Coronary artery (tissue), 2 donors: ENCODE measurements around the gene CMPK2.

Source experiments
- DNase-seq: peaks from one replicate; pipeline ENCODE4 v3.0.0-alpha.2; 2017; ENCODE audit warnings: low spot score
- H3K27ac ChIP-seq, 2 donors: fragments of 200-600 bp; sonication (generic); one replicate each; pipeline ENCODE4 v1.5.1; 2016 to 2019
- H3K4me3 ChIP-seq: fragments of 200-600 bp; sonication (generic); 2 replicates; pipeline ENCODE4 v1.5.1; 2016; ENCODE audit warnings: mild to moderate bottlenecking, moderate library complexity
- TF ChIP-seq, protein P1 (sequence below): fragments of 200-600 bp; sonication (generic); IDR thresholded peaks from one replicate; pipeline ENCODE4 v1.5.1; 2019; ENCODE audit warnings: antibody characterized with exemption

CMPK2 gene, protein sequence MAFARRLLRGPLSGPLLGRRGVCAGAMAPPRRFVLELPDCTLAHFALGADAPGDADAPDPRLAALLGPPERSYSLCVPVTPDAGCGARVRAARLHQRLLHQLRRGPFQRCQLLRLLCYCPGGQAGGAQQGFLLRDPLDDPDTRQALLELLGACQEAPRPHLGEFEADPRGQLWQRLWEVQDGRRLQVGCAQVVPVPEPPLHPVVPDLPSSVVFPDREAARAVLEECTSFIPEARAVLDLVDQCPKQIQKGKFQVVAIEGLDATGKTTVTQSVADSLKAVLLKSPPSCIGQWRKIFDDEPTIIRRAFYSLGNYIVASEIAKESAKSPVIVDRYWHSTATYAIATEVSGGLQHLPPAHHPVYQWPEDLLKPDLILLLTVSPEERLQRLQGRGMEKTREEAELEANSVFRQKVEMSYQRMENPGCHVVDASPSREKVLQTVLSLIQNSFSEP

DNA sequence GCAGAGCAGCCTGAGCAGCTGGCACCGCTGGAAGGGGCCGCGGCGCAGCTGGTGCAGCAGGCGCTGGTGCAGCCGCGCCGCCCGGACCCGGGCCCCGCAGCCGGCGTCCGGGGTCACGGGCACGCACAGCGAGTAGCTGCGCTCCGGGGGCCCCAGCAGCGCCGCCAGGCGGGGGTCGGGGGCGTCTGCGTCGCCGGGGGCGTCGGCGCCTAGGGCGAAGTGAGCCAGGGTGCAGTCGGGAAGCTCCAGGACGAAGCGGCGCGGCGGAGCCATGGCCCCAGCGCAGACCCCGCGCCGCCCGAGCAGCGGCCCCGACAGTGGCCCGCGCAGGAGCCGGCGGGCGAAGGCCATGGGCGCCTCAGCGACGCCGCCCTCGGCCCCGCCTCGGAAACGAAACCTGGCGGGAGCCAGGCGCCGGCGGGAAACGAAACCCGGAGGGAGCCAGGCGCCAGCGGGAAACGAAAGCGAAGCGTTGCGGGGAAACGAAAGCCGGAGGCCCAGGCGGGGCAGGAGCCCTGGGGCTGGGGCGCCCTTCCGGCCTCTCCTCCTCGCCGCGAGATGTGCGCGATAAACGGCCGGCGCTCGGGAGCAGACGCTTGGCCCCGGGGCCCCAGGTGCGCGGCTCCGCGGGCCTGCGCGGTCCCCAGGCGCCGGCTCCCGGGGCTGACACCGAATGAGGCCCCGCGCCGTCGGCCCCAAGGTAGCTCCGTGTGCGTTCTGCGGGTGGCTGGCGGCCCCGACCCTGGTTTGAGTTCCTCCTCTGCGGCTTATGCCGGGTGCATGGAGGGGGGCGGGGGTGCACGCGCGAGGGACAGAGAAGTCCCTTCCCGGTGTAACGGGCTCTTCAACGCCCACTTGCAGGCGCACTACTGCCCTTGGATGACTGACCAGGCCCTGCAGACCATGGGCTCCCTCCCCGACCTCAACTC, at the start of gene CMPK2:
Gene CMPK2, minus strand, starts transcription at position 562 of the 929 bp plus-strand sequence. Its CDS starts 211 bp downstream, at position 351.
- TF ChIP-seq, protein P1, sequence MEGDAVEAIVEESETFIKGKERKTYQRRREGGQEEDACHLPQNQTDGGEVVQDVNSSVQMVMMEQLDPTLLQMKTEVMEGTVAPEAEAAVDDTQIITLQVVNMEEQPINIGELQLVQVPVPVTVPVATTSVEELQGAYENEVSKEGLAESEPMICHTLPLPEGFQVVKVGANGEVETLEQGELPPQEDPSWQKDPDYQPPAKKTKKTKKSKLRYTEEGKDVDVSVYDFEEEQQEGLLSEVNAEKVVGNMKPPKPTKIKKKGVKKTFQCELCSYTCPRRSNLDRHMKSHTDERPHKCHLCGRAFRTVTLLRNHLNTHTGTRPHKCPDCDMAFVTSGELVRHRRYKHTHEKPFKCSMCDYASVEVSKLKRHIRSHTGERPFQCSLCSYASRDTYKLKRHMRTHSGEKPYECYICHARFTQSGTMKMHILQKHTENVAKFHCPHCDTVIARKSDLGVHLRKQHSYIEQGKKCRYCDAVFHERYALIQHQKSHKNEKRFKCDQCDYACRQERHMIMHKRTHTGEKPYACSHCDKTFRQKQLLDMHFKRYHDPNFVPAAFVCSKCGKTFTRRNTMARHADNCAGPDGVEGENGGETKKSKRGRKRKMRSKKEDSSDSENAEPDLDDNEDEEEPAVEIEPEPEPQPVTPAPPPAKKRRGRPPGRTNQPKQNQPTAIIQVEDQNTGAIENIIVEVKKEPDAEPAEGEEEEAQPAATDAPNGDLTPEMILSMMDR = no peak
- H3K27ac ChIP-seq = peak within 1 kb of the TSS; percentile 70 to 74
- DNase-seq = no peak
- peak within 1 kb of the TSS; percentile 91 for H3K4me3 ChIP-seq

DNA sequence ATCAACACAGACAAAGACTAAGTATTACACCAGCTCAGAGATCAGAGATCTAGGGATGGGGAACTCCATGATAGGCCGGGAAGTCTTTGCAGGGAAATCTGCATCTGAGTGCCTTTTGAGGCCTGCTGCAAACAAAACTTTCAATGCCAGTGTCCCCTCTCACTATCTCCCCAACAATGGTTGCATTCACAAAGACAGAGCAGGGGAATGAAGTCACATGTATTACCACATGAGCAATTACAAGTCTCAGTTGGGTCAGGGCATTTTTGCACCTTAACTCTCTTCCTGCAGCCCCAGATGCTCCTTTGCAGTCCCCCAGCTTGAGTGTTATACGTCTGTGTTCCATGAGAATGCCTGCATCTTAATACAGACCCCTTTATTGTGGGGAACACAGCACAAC, 49.7 kb upstream of the CMPK2 start:
- no peak for DNase-seq
- Histone ChIP-seq H3K27ac (no peak overlapping the region), H3K4me3 (no peak overlapping the region)
- TF ChIP-seq, protein P1 = no peak

DNA sequence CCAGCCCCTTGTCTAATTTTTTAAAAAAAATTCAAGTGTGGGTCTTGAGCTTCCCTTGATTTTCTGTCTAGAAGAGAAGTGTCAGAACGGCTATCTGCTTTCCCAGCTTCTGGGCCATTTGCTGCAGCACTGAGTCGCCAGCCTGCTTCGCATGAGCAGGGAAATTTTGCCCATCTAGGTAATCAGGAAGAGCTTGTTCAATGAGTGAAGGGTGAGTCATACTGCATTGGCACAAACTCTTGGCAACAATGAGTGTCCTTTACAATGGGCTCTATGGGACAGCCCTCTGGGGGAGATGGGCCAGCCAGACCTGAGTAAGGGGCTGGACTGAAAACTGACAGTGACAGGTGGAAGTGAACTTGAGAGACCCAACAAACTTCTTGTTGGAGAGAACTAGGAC, 49.1 kb upstream of the CMPK2 start:
- Histone ChIP-seq H3K4me3 (no peak overlapping the region), H3K27ac (no peak overlapping the region)
- no peak for DNase-seq
- TF ChIP-seq, protein P1 = no peak

DNA sequence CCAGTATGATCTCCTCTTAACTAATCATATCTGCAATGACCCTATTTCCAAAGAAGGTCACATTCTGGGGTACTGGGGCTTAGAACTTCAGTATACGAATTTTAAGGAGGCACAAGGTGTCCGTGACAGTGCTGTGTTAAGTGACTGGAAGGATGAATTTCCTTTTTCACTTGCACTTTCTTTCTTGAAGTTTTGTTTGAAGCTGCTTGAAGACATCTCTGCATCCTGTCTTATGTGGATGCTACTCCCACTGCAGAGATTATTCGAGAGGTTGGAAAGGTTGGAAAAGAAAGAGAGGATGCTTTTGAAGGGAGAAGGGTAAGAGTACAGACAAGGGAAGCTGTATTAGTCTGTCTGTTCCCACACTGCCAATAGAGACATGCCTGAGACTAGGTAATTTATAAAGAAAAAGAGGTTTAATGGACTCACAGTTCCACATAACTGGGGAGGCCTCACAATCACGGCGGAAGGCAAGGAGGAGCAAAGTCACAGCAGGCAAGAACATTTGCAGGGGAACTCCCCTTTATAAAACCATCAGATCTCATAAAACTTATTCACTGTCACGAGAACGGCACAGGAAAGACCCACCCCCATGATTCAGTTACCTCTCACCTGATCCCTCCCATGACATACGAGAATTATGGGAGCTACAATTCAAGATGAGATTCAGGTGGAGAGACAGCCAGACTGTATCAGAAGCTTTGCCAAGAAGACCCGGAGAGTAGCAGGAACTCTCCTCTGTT, 47.9 kb upstream of the CMPK2 start:
- TF ChIP-seq, protein P1 = no peak
- DNase-seq = no peak

DNA sequence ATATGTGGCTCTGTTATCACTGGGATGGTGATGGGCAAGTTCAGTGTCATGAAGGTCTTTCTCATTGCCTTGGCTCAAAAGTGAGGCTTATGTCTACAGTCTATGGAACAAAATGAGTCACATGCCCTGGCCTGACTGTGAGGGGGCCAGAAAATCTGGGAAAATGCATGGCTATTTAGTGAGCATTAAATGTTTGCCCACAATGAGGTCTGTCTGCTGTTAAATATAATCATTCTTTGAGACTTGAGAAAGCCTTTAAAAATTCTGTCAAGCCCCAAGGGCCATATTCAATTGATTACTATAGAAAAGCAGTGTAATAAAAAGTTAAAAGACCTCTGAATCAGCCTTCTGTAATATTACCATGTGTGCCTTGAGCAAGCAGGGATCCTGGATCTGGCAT, 46.0 kb upstream of the CMPK2 start:
- no peak for DNase-seq
- H3K4me3 ChIP-seq = no peak overlapping the region
- H3K27ac ChIP-seq = no peak overlapping the region
- TF ChIP-seq, protein P1 = no peak

More for the DNA sequence above, 47.9 kb upstream of the CMPK2 start:
- Histone ChIP-seq H3K27ac (no peak overlapping the region), H3K4me3 (no peak overlapping the region)

DNA sequence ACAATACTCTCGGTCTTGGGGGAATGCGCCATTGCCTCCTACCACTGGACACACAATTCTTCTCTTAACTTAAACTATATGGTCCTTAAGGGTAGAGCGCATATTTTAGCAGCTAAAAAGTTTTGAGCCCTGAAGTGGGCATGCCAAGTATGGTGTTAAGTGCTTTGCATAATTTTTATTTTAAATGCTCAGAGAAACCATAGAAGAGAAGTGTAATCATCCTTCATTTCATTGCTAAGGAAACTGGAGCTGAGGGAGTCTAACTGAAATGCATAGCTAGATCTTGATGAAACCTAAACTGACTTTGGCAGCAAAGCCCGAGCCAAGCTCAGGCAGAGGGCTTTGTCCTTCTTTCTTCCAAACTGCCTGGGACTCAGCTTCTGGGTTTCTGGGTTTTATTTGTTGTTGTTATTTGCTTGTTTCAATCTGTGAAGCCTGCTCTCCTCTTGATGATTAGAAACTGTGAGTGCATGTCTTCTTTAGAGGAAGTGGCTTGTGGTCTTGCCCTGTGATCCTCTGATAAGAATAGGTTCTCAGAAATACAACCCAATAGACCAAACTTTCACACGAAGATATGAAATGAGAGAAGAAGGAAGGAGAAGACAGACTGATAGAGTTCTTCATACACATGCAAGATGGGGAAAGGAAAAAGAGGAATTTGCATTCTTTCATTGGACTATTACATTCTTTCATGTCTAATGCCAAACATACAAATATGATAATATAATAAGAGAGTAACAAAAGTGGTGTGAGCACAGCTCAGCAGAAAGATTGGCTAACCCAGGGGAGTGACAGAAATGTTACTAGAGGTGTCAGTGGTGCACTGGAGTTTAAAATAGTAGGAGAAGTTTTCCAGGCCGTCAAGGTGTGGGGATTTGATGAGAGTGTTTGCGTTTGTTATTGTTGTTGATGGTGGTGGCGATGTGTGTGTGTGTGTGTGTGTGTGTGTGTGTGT, 44.0 kb upstream of the CMPK2 start:
- no peak for DNase-seq
- H3K27ac ChIP-seq = no peak overlapping the region
- TF ChIP-seq, protein P1 = no peak
- no peak overlapping the region for H3K4me3 ChIP-seq
